ENCODE measurements around the gene PHB1.

- no peak for TF ChIP-seq CTCF (conservative IDR thresholded peaks at IDR 0.05)
- TF ChIP-seq ZFX (IDR thresholded peaks at IDR 0.05), result no peak
Measured at GRCh38 chr17:49388692-49389513, 25.8 kb downstream of the PHB1 start.

Measured in C4-2B (cell line).